Muscle of leg (tissue), 11 donors: ENCODE data around the gene PLEKHA7. TPM values are rescaled to one million over a fixed set of nuclear protein-coding genes. Genes with fewer than 3 reads are reported as not detected.

Source experiments
- DNase-seq: peaks from one replicate; pipeline ENCODE4 v3.0.0; 2013
- H3K27ac ChIP-seq: one replicate; pipeline ENCODE4 v1.5.1; 2013; ENCODE audit warnings: mild to moderate bottlenecking, low read length, control low read depth
- H3K27me3 ChIP-seq: one replicate; pipeline ENCODE4 v1.6.1; 2013; ENCODE audit warnings: low read length; ENCODE audit not compliant: control insufficient read depth, insufficient read depth
- H3K36me3 ChIP-seq: one replicate; pipeline ENCODE4 v1.6.1; 2013; ENCODE audit warnings: low read length; ENCODE audit not compliant: control insufficient read depth, insufficient read depth
- H3K4me1 ChIP-seq: one replicate; pipeline ENCODE4 v1.6.1; 2013; ENCODE audit warnings: low read length; ENCODE audit not compliant: control insufficient read depth, insufficient read depth
- H3K4me3 ChIP-seq: one replicate; pipeline ENCODE4 v1.5.1; 2013; ENCODE audit warnings: low read length, control low read depth
- H3K9me3 ChIP-seq: replicated peaks from 2 replicates; pipeline ENCODE4 v1.6.1; 2013; ENCODE audit warnings: low read depth, low read length; ENCODE audit not compliant: control insufficient read depth
- WGBS: methylation state at CpG from one replicate; pipeline ENCODE4 v1.1.5; 2013; ENCODE audit warnings: missing lambda C conversion rate; ENCODE audit not compliant: insufficient coverage; 5-methylcytosine and 5-hydroxymethylcytosine counted together
- polyA plus RNA-seq, 8 donors: library from polyadenylated mRNA; unstranded; fragments of 120-200 nt; gene quantifications; one replicate each; pipeline versions ENCODE4 v1.2.1 to v1.2.3, GENCODE V29; 2013; ENCODE audit warnings: inconsistent platforms in 1 of 8, low replicate concordance in 1 of 8; ENCODE audit not compliant: insufficient read length in 8 of 8, insufficient read depth in 1 of 8
- total RNA-seq: library from RNA; stranded (reverse); fragments of 120-200 nt; gene quantifications from one replicate; pipeline ENCODE4 v1.2.4, GENCODE V29; 2013

The PLEKHA7 gene
- total and polyA plus RNA-seq, 9 donors: 2.6 to 7.8 (median 4.2) TPM

DNA sequence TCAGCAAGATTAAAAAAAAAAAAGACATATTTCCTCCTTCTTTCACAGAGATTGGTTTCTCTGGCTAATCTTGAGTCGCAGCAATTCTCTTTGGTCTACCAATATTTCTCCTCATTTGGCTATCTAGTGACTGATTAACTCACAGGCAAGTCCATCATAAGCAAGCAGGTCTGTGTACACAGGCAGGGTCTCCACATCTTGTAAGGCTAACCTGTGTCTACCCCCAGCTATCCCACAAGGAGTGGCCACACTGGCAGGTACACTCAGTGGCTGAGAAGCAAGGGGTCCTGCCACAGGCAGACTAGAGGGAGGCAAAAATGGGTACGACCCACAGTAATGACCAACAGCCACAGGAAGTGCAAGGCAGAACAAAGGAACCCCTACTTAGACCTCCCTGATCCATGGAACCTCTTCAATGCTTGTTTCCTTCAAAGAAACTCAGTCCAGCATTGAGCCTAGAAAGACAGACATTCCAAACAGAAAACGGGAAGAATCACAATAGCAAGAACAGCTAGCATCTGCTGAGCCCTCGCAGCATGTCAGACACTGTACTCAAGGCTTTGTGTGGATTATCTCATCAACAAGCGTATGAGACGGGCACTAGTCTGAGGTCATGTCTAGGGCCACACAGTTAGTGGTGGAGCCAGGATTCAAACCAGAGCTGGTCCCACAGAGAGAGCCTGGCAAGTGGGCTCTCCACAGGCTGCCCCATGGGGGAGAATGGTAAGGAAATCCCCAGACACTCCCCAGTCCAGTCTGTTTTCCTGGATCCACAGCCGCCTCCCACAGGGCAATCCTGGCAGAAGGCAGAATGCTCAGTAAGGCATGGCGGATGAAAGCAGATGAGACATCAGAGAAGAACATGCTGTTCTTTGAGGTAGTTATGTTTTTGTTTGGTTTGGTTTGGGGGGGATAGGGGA is 34.3 kb downstream of the PLEKHA7 start:
- Histone ChIP-seq H3K9me3 (no peaks in the 10 kb centered on the region), H3K4me3 (no peak overlapping the region), H3K36me3 (no peaks in the 10 kb centered on the region), H3K27me3 (no peaks in the 10 kb centered on the region), H3K27ac (no peak overlapping the region), H3K4me1 (peaks cover 20% of the 10 kb centered on the region)
- no peak for DNase-seq
- 74% methylated on average over 7 of the region's 8 CpGs for WGBS

DNA sequence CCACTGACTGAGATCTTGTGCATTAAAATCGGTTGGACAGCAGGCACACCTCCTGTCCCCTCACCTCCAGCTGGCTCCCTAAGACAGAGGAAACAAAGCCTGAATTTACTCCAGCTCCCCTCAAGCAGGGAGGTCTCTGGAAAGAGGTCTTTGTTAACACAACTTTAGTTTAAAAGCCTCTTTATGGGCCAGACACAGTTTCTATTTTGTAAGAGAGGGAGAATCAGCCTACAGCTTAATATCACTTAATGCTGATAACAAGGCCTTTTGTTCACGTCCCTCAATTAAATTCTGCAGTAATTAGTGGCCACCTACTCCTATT is 36.3 kb downstream of the PLEKHA7 start:
- Histone ChIP-seq H3K27ac (no peak overlapping the region), H3K9me3 (no peaks in the 10 kb centered on the region), H3K27me3 (no peaks in the 10 kb centered on the region), H3K4me3 (no peak overlapping the region), H3K4me1 (peaks cover 20% of the 10 kb centered on the region), H3K36me3 (no peaks in the 10 kb centered on the region)
- WGBS: 0% methylated on average over 1 of the region's 2 CpGs
- no peak for DNase-seq

DNA sequence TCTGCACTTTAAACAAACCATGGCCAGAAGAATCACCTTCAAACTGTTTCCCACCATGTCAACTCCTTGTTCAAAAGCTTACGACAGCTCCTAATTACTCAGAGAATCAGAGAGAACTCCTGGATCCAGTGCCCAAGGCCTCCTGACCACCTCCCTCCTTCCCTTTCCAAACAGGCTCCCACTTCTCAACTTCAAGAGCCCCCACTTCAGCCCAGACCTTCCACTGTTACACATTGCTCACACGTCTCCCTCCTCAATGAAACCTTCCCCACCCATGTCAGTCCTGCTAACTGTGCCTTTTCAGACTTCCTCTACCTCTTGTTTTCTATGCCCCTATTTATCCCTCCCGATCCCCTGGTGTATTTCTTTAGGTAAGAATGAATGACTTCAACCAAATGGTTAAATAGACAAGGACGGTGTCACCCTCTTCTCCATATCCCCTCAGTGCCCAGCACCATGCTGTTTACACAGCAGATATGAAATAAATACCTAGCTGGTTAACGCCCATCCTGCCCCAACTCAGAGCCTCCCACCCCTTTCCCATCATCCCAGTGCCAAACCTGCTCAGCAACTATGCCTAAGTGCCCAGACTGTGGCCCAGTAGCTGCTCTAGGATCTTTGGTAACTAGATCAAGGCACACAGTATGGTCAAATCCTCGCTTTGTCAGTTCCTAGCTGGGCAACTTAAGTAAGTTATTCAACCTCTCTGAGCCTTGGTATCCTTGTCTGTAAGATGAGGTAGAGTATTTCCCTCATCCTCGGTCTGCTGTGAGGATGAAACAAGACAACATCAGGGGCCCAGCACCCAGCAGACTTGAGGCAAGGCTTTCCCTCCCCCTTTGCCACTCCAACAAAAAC is 36.8 kb downstream of the PLEKHA7 start:
- 79% methylated on average over 4 of the region's 7 CpGs for WGBS
- Histone ChIP-seq H3K9me3 (no peaks in the 10 kb centered on the region), H3K4me3 (no peak overlapping the region), H3K27me3 (no peaks in the 10 kb centered on the region), H3K4me1 (peaks cover 15% of the 10 kb centered on the region), H3K27ac (no peak overlapping the region), H3K36me3 (no peaks in the 10 kb centered on the region)
- DNase-seq: no peak

DNA sequence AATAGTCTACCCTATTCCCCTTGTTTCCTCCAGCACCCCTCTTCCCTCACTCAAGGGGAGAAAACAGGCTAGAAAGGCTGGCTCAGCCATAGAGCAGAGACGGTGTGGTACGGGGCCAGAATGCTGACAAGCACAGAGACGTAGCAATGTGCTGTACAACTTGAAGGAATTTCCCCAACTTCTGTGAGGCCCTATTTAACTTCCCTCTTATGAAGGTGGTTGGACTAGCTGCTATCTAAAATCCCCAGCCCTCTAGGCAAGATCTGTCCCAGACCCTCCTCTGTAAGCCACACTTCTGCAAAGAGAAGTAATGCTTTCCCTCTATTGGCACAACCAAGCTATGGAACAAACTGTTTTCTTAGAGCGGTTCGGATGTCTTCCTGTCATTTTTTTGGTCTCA is 37.8 kb downstream of the PLEKHA7 start:
- Histone ChIP-seq H3K36me3 (no peaks in the 10 kb centered on the region), H3K27me3 (no peaks in the 10 kb centered on the region), H3K4me3 (no peak overlapping the region), H3K9me3 (no peaks in the 10 kb centered on the region), H3K4me1 (peaks cover 6% of the 10 kb centered on the region), H3K27ac (no peak overlapping the region)
- DNase-seq: no peak
- WGBS: 41% methylated on average over 2 of the region's 5 CpGs

DNA sequence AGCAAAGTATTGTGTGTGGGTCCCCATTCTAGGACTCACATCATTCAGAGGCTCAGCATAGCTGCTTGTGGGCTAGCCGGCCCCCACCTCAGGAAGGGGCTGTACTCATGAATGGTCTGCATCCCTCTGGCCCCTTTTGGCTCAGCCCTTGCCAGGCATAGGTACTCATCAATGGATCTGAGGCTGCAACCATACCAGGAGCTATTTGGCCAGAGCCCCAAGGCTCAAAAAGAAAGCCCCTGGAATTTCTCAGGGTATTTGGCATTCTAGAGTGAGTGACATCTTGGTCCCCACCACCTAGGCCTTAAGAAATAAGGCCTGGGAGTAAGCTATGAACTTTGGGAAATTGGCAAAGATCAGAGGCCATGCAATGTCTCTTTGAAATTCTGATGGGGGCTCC is 38.3 kb downstream of the PLEKHA7 start:
- Histone ChIP-seq H3K4me1 (peaks cover 3% of the 10 kb centered on the region), H3K27ac (no peak overlapping the region), H3K36me3 (no peaks in the 10 kb centered on the region), H3K9me3 (no peaks in the 10 kb centered on the region), H3K4me3 (no peak overlapping the region), H3K27me3 (no peaks in the 10 kb centered on the region)
- DNase-seq: no peak
- WGBS: 40% methylated on average over 1 of the region's 1 CpG

DNA sequence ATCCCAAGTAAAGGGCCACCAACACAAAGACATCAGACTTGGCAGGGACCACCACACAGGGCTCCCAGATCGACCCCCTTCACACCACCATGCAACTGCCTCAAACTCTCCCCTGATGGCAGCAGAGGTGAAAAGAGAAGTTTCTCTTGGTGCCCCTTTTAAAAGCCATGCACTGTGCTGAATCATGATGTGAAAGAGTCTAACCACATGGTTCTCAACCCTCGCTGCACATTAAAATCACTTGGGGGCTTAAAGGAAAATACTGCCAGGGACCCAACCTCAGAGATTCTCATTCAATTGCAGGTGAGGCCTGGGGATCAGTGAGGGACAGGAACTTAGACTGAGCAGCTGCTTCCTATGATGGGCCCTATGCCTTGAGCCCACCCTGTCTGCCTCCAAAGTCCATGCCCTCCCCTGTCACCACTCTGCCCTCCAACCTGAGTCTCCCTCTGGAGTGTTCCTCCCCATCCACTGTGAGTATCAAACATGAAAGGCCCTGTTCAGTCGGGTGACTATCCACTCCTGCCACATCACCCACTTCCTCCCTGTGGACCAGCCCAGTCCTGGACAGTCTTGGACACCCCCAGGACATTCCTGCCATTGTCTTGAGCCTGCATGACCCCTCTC is 40.8 kb downstream of the PLEKHA7 start:
- no peaks in the 10 kb centered on the region for H3K27me3 ChIP-seq
- no peaks in the 10 kb centered on the region for H3K4me1 ChIP-seq
- no peaks in the 10 kb centered on the region for H3K36me3 ChIP-seq
- no peak overlapping the region for H3K27ac ChIP-seq
- DNase-seq: no peak
- H3K9me3 ChIP-seq: no peaks in the 10 kb centered on the region
- 65% methylated on average over 2 of the region's 3 CpGs for WGBS
- no peak overlapping the region for H3K4me3 ChIP-seq

DNA sequence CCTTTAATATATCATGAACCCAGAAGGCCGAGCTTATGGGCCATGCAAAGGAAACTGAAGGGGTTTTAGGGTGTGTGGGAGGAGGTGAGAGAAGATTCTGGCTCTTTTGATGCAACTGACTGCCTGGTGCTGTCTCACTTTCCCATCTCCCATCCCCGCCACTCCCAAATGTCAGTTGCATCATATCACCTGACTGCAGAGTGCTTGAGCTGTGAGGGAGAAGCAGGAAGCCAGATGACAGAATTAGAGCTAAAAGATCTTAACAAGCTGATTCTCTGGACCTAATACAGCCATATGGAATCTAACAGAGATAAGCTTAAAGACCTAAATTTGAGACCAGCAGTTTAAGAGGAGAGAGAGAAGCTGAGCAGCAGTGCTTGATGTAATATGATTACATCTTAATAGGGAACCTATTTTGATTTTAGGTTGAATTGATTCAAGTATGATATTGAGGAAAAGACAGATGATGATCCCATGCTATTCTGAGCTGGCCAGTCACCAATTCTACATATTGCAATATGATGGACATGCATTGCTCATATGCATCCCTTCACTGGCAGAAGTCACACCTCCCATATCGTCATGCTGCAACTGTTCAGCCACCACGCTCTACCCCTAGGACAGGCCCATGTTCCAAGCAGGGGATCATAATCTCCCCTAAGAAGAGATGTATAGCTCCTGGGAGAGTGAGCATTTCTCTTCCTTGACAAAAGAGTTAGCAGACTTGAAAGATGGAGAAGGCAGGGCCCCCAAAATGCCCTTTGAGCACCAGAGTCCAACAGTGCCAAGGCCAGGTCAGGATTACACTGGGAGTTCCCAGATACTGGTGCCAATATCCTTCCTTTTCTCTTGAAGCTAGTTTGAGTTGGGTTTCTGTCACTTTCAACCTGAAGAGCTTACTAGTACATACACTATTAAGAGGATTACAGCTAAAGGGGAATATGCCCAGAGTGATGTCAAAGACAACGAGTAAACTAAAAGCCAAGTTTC is 44.9 kb downstream of the PLEKHA7 start:
- H3K27ac ChIP-seq: no peak overlapping the region
- H3K36me3 ChIP-seq: no peaks in the 10 kb centered on the region
- no peaks in the 10 kb centered on the region for H3K4me1 ChIP-seq
- H3K9me3 ChIP-seq: no peaks in the 10 kb centered on the region
- no peak for DNase-seq
- WGBS: no CpG with 5 or more reads among the region's 5 CpGs
- no peak overlapping the region for H3K4me3 ChIP-seq
- no peaks in the 10 kb centered on the region for H3K27me3 ChIP-seq

DNA sequence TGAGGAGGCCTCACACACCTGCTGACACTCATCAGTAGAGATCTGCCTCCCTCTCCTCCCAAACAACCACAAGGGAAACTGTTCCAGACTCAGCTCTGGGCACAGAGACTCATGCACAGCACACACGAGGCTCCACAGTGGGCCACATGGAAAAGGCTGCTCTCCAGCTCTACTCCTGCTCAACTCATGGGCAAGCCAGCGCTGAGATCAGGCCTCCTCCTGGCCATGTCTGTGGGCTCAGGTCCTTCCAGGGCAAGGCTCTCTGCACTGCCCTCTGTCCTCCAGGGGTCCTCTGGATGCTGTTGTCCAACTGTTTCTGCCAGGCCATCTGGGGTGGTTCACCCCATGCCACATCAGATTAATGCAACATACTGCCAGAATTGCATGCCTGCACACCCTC is 46.0 kb downstream of the PLEKHA7 start:
- Histone ChIP-seq H3K27me3 (no peaks in the 10 kb centered on the region), H3K9me3 (no peaks in the 10 kb centered on the region), H3K36me3 (no peaks in the 10 kb centered on the region), H3K4me1 (no peaks in the 10 kb centered on the region), H3K27ac (no peak overlapping the region), H3K4me3 (no peak overlapping the region)
- WGBS: 75% methylated on average over 2 of the region's 2 CpGs
- no peak for DNase-seq

DNA sequence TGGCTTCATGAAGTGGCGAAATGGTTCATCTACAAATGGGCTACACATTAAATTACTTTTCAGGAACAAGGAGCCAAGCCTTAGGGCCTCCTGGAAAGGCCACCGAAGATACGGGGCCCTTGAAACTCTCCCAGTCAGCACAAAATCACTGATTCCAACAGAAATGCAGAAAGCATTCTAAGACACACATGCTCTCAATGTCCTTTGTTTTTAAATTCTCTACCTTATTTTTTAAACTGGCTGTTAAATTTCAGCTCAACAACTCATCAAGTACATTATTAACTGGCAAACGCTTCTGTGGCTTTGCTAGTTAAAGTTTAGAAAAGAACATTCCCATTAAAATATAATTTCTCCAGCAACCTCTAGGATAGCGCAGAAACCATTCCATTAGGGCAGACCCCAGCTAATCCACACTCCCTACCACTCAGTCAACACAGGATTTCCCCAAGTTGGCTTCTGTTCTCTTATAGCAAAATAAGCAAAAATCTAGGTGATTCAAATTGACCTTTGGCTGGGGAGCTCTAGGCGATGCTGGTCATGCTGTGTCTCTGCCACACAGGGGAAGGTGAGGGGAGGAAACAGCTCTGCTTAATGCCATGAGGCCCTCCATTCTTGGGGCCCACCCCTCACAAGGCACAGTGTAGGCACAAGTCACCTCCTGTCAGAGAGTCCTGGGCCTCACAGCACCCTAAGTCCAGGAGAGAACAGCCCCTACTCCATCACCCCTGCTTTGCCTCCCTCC is 47.1 kb downstream of the PLEKHA7 start:
- WGBS: 70% methylated on average over 3 of the region's 6 CpGs
- H3K9me3 ChIP-seq: no peaks in the 10 kb centered on the region
- no peak for DNase-seq
- no peak overlapping the region for H3K4me3 ChIP-seq
- no peaks in the 10 kb centered on the region for H3K27me3 ChIP-seq
- H3K36me3 ChIP-seq: no peaks in the 10 kb centered on the region
- no peak overlapping the region for H3K27ac ChIP-seq
- H3K4me1 ChIP-seq: no peaks in the 10 kb centered on the region
